HEK293 (cell line): Measurements from ENCODE around the gene ATG2A.

Source experiments
- ZNF175 ChIP-seq: fragments of 450-650 bp; formaldehyde crosslinking; IDR thresholded peaks from 2 replicates; pipeline ENCODE4 v1.5.1; 2016; ENCODE audit warnings: missing biosample characterization, missing genetic modification characterization
- ZNF571 ChIP-seq: fragments of 450-650 bp; formaldehyde crosslinking; IDR thresholded peaks from 2 replicates; pipeline ENCODE4 v1.5.0; 2017; ENCODE audit warnings: missing biosample characterization, missing genetic modification characterization

GRCh38 chr11:64851831-64852351, 65.1 kb downstream of the ATG2A start:
- TF ChIP-seq ZNF175 (tag by site-specific recombination) (no peak), ZNF571 (no peak)
